Measurements from ENCODE around the gene CP.
"Not testable (repeated sequence)": the region's sequence is repeated elsewhere in the genome, so short reads cannot be mapped to it uniquely, and the experiment has no call there.

Gene CP

GRCh38 chr3:149221783-149222517 lies at the start of gene CP:
TSS of gene CP (minus strand) at chr3:149221829. CDS start at chr3:149221792, 37 bp downstream.
- no peak for DNase-seq

GRCh38 chr3:149270180-149270579 lies 48.6 kb upstream of the CP start:
- no peak for DNase-seq

GRCh38 chr3:149269687-149270086 lies 48.1 kb upstream of the CP start:
- no peak for DNase-seq

- DNase-seq = no peak
Measured at GRCh38 chr3:149267565-149267964, 45.9 kb upstream of the CP start.

GRCh38 chr3:149266736-149267135 lies 45.1 kb upstream of the CP start:
- DNase-seq = no peak

GRCh38 chr3:149263856-149264255 lies 42.2 kb upstream of the CP start:
- no peak for DNase-seq

GRCh38 chr3:149258714-149259113 lies 37.1 kb upstream of the CP start:
- no peak for DNase-seq

- no peak for DNase-seq
Measured at GRCh38 chr3:149258298-149258697, 36.7 kb upstream of the CP start.

- DNase-seq = no peak
Measured at GRCh38 chr3:149252272-149252671, 30.6 kb upstream of the CP start.

- no peak for DNase-seq
Measured at GRCh38 chr3:149251186-149251585, 29.6 kb upstream of the CP start.

GRCh38 chr3:149247929-149248691 lies 26.5 kb upstream of the CP start:
- no peak for DNase-seq

- DNase-seq = no peak
Measured at GRCh38 chr3:149247008-149247710, 25.5 kb upstream of the CP start.

GRCh38 chr3:149245738-149246451 lies 24.3 kb upstream of the CP start:
- DNase-seq = no peak

- DNase-seq = no peak
Measured at GRCh38 chr3:149243540-149243939, 21.9 kb upstream of the CP start.

- DNase-seq = no peak
Measured at GRCh38 chr3:149239357-149239936, 17.8 kb upstream of the CP start.

- not testable (repeated sequence) for DNase-seq
Measured at GRCh38 chr3:149238268-149238667, 16.6 kb upstream of the CP start.

GRCh38 chr3:149235599-149236424 lies 14.2 kb upstream of the CP start:
- no peak for DNase-seq

- no peak for DNase-seq
Measured at GRCh38 chr3:149234671-149235245, 13.1 kb upstream of the CP start.

- DNase-seq = no peak
Measured at GRCh38 chr3:149233323-149233722, 11.7 kb upstream of the CP start.

- no peak for DNase-seq
Measured at GRCh38 chr3:149231871-149232270, 10.2 kb upstream of the CP start.

- DNase-seq = no peak
Measured at GRCh38 chr3:149227591-149228268, 6.1 kb upstream of the CP start.
